Memory B cell (primary cell): ENCODE data around the gene RNASE1.

Experiments
- ATAC-seq: fragments of 150-1000 bp; cut with Tn5 transposase; 2 replicates; pipeline ENCODE4 v1.10.0; 2021; ENCODE audit warnings: low read depth, mild to moderate bottlenecking, moderate library complexity
- DNase-seq, 2 donors: peaks; one replicate each; pipeline ENCODE4 v3.0.0; 2022; ENCODE audit warnings: low spot score in 2 of 2
- H3K27ac Mint-ChIP-seq: one replicate; pipeline ENCODE4 v1.8.0; 2022; ENCODE audit warnings: mild to moderate bottlenecking, moderate library complexity, mixed read lengths
- H3K27me3 Mint-ChIP-seq: one replicate; pipeline ENCODE4 v1.8.0; 2022; ENCODE audit warnings: mixed read lengths
- H3K36me3 Mint-ChIP-seq: one replicate; pipeline ENCODE4 v1.8.0; 2022; ENCODE audit warnings: mild to moderate bottlenecking, mixed read lengths
- H3K4me1 Mint-ChIP-seq: one replicate; pipeline ENCODE4 v1.8.0; 2022; ENCODE audit warnings: mixed read lengths
- H3K4me3 Mint-ChIP-seq: one replicate; pipeline ENCODE4 v1.8.0; 2022; ENCODE audit warnings: mild to moderate bottlenecking, moderate library complexity, mixed read lengths
- H3K9me3 Mint-ChIP-seq: one replicate; pipeline ENCODE4 v1.8.0; 2022; ENCODE audit warnings: mixed read lengths

Gene RNASE1

GRCh38 chr14:20798932-20799331, 3.7 kb downstream of the RNASE1 start:
- no peak for ATAC-seq

GRCh38 chr14:20798318-20798717, 4.3 kb downstream of the RNASE1 start:
- Mint-ChIP-seq H3K36me3 (peaks cover 3% of the 10 kb centered on the region), H3K27ac (peak overlapping the region; percentile 72), H3K27me3 (no peaks in the 10 kb centered on the region), H3K9me3 (no peaks in the 10 kb centered on the region), H3K4me3 (no peak overlapping the region), H3K4me1 (peaks cover 18% of the 10 kb centered on the region)
- no peak for ATAC-seq
- no peak for DNase-seq

More at GRCh38 chr14:20798932-20799331, 3.7 kb downstream of the RNASE1 start:
- H3K27me3 Mint-ChIP-seq, result no peaks in the 10 kb centered on the region
- H3K27ac Mint-ChIP-seq, result no peak overlapping the region
- H3K4me1 Mint-ChIP-seq, result peaks cover 18% of the 10 kb centered on the region
- no peak overlapping the region for H3K4me3 Mint-ChIP-seq
- peaks cover 3% of the 10 kb centered on the region for H3K36me3 Mint-ChIP-seq
- H3K9me3 Mint-ChIP-seq, result no peaks in the 10 kb centered on the region
- DNase-seq, result no peak

DNA sequence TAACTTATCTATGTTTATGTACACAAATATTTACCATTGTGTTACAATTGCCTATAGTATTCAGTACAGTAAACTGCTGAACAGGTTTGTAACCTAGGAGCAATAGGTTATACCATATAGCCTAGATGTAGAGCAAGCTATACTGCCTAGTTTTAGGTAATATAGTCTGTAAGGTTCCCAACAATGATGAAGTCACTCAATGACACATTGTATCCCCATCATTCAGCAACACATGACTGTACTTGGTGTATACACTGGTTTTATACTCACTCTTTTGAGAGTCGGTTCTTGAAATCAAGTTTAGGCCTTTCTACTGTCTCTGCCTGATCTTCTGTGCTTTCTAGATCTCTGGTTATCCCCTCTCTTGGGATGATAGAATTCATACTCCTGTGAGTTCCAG, 5.5 kb downstream of the RNASE1 start:
- H3K27me3 Mint-ChIP-seq, result no peaks in the 10 kb centered on the region
- no peaks in the 10 kb centered on the region for H3K9me3 Mint-ChIP-seq
- peaks cover 3% of the 10 kb centered on the region for H3K36me3 Mint-ChIP-seq
- no peak overlapping the region for H3K4me3 Mint-ChIP-seq
- H3K27ac Mint-ChIP-seq, result no peak overlapping the region
- ATAC-seq (no peak), DNase-seq (no peak)
- peaks cover 18% of the 10 kb centered on the region for H3K4me1 Mint-ChIP-seq

DNA sequence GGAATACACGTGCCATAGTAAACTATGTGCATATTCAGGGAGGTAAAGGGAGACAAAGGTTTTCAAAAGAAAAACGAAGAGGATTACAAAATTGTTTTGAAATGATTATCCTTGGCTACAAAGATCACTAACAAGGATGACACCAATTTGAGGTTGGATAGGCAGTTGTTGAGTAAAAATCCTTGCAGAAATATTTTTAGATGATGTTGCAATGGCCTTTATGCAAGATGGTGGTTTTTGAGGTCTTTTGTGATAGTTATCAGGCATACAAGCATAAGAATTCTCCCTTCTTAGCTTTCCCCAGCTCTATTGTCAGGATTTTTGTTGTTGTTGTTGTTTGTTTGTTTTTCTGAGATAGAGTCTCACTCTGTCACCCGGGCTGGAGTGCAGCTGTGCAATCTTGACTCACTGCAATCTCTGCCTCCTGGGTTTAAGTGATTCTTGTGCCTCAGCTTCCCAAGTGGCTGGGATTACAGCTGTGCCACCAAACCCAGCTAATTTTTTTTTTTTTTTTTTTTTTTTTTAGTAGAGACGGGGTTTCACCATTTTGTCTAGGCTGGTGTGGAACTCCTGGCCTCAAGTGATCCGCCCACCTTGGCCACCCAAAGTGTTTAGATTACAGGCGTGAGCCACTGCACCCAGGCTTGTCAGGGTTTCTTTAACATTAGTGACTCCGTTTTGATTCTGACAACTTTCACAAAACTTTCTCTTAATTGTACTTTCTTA, 7.8 kb downstream of the RNASE1 start:
- Mint-ChIP-seq H3K4me3 (no peak overlapping the region), H3K27ac (no peak overlapping the region), H3K36me3 (peaks cover 9% of the 10 kb centered on the region), H3K27me3 (no peaks in the 10 kb centered on the region), H3K9me3 (no peaks in the 10 kb centered on the region), H3K4me1 (peaks cover 21% of the 10 kb centered on the region)
- ATAC-seq (no peak), DNase-seq (no peak)

- H3K27me3 Mint-ChIP-seq, result no peaks in the 10 kb centered on the region
- H3K36me3 Mint-ChIP-seq, result peaks cover 10% of the 10 kb centered on the region
- DNase-seq (no peak), ATAC-seq (no peak)
- no peak overlapping the region for H3K27ac Mint-ChIP-seq
- H3K9me3 Mint-ChIP-seq, result no peaks in the 10 kb centered on the region
- no peak overlapping the region for H3K4me3 Mint-ChIP-seq
- peaks cover 14% of the 10 kb centered on the region for H3K4me1 Mint-ChIP-seq
These were observed 10.1 kb downstream of the RNASE1 start for GRCh38 chr14:20792556-20792955.

DNA sequence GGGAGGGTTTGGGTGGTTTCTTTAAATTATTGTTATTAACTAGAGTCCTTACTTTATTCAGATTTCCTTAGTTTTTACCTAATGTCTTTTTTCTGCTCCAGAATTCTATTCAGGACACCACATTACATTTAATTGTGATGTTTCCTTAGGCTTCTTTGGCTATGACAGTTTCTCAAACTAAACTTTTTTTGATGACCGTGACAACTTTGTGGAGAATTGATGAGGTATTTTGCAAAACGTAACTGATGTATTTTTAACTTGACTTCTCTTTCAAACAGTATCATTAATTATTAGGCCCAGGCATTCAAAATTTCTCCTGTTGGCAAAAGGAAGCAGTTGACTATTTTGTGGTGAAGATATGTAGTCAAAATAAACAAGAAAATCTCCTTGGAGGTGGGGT, 11.0 kb downstream of the RNASE1 start:
- no peaks in the 10 kb centered on the region for H3K27me3 Mint-ChIP-seq
- H3K36me3 Mint-ChIP-seq, result peaks cover 12% of the 10 kb centered on the region
- ATAC-seq, result no peak
- H3K4me1 Mint-ChIP-seq, result peaks cover 16% of the 10 kb centered on the region
- no peak overlapping the region for H3K27ac Mint-ChIP-seq
- H3K9me3 Mint-ChIP-seq, result no peaks in the 10 kb centered on the region
- no peak for DNase-seq
- no peak overlapping the region for H3K4me3 Mint-ChIP-seq

DNA sequence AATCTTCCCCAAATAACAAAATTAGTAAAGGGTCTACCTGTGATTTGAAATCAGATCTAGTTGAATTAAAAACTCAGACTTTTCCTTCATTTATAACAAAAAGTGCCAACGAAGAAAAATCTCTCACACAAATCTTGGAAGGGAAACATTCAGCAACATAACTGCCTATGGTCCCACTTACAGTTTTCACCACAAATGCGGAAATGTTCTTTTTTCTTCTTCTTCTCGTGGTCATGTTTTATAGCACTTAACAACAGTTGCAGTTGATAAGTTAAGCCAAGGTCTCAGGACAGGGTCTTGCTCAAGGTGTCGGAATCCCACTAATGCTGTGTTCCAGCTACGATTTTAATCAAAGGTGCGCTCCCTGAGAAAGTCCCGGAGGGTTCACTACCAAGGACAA, 11.5 kb downstream of the RNASE1 start:
- DNase-seq (no peak), ATAC-seq (no peak)
- Mint-ChIP-seq H3K36me3 (peaks cover 14% of the 10 kb centered on the region), H3K4me1 (peaks cover 18% of the 10 kb centered on the region), H3K27ac (no peak overlapping the region), H3K4me3 (no peak overlapping the region), H3K9me3 (no peaks in the 10 kb centered on the region), H3K27me3 (no peaks in the 10 kb centered on the region)

GRCh38 chr14:20790464-20791116, 12.1 kb downstream of the RNASE1 start:
- H3K9me3 Mint-ChIP-seq, result no peaks in the 10 kb centered on the region
- no peak overlapping the region for H3K4me3 Mint-ChIP-seq
- peaks cover 19% of the 10 kb centered on the region for H3K4me1 Mint-ChIP-seq
- ATAC-seq (no peak), DNase-seq (no peak)
- H3K27me3 Mint-ChIP-seq, result no peaks in the 10 kb centered on the region
- no peak overlapping the region for H3K27ac Mint-ChIP-seq
- H3K36me3 Mint-ChIP-seq, result peaks cover 17% of the 10 kb centered on the region

DNA sequence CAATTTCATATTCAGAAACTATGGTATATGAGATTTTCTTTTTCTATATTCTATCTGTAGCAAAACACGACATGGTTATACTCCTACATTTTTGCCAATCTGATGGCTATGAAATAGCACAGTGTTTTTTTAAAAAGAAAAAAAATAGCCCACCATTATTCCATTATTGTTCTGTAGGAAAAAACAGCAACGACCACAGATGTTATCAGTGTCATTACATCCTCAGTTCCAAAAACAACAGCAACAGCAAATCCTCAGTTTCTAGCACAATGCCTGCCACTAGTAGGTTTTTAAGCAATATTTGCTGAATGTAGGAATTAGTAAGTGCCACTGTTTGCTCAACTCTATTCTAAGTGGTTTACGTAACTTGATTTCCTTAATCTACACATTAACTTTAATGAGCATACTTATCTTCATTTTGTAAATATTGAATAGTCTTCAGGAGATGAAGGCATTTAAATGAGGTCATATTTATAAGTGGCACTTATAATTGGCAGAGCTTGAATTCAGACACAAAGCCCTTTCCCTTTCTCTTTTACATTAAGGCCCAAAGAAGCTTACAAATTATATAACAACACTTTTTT, 13.3 kb downstream of the RNASE1 start:
- H3K9me3 Mint-ChIP-seq, result no peaks in the 10 kb centered on the region
- peaks cover 20% of the 10 kb centered on the region for H3K36me3 Mint-ChIP-seq
- H3K27me3 Mint-ChIP-seq, result no peaks in the 10 kb centered on the region
- no peak overlapping the region for H3K4me3 Mint-ChIP-seq
- no peak for DNase-seq
- ATAC-seq, result no peak
- peaks cover 24% of the 10 kb centered on the region for H3K4me1 Mint-ChIP-seq
- no peak overlapping the region for H3K27ac Mint-ChIP-seq

DNA sequence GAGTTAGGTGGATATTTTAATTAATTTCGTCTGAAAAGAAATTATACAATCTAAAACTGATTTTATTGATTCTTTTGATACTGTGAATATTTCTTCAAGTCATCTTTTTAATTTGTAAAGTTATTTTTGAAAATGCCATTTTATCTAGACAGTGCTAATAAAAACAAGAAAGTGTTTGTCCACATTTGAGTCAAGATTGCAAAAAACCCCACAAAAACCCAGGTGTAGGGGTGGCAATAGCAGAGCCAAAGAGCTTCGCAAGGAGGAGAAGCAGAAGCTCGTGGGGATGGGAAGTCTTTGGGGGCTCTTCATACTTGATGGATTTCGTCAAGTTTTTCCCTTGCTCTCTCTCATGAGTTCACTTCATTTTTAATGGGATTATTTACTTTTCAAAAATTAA, 15.6 kb downstream of the RNASE1 start:
- Mint-ChIP-seq H3K9me3 (no peaks in the 10 kb centered on the region), H3K4me1 (peaks cover 37% of the 10 kb centered on the region), H3K27ac (peak overlapping the region; percentile 77), H3K36me3 (peaks cover 25% of the 10 kb centered on the region), H3K27me3 (no peaks in the 10 kb centered on the region), H3K4me3 (no peak overlapping the region)
- no peak for ATAC-seq
- DNase-seq, result no peak

DNA sequence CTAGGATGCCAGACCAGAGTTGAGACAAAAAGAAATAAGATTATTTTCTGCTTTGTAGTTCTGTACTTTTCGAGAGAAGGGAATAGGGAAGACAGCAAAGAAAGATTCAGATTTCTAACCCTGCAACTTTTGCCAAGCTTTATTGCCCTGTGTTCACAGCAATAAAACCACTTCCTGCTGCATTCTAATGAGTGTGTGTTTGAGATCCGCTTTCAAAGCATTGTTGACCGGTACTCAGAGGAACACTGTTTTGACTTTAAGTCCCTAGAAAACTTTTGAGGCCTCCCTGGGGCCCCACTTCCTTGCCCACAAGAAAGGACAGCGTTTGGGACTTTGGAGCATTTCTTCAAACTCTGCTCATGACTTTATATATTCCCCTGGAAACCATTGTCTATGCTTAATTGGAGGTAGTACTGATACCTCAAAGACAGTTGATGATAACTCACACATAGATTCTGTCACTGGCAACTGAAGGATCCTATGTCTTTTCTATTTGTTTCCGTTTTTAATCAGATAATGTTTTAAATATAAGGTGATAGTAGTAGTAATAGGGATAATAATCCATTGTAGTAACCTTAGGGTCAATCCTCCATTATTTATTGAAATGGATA, 20.3 kb downstream of the RNASE1 start:
- DNase-seq, result peak; percentile 7 to 16
- Mint-ChIP-seq H3K4me3 (peak overlapping the region; percentile 97), H3K36me3 (peaks cover 17% of the 10 kb centered on the region), H3K27ac (peak overlapping the region; percentile 93), H3K27me3 (no peaks in the 10 kb centered on the region), H3K9me3 (no peaks in the 10 kb centered on the region), H3K4me1 (peaks cover 37% of the 10 kb centered on the region)
- ATAC-seq, result peak; percentile 51

DNA sequence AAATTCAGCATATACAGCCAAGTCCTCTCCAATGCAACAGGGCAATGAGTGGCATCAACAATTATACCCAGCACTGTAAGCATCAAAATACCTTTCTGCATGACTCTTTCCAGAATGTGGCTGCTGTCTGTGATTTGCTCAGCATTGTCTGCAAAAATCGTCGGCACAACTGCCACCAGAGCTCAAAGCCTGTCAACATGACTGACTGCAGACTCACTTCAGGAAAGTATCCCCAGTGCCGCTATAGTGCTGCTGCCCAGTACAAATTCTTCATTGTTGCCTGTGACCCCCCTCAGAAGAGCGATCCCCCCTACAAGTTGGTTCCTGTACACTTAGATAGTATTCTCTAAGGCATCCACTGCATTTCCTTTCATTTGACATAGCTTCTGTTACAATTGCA, 20.8 kb downstream of the RNASE1 start:
- H3K27ac Mint-ChIP-seq, result peak overlapping the region; percentile 93
- H3K9me3 Mint-ChIP-seq, result no peaks in the 10 kb centered on the region
- ATAC-seq, result no peak
- H3K4me3 Mint-ChIP-seq, result peak overlapping the region; percentile 97
- H3K27me3 Mint-ChIP-seq, result no peaks in the 10 kb centered on the region
- H3K4me1 Mint-ChIP-seq, result peaks cover 37% of the 10 kb centered on the region
- DNase-seq, result no peak
- peaks cover 17% of the 10 kb centered on the region for H3K36me3 Mint-ChIP-seq

- no peak overlapping the region for H3K4me3 Mint-ChIP-seq
- H3K9me3 Mint-ChIP-seq, result no peaks in the 10 kb centered on the region
- H3K27ac Mint-ChIP-seq, result no peak overlapping the region
- H3K27me3 Mint-ChIP-seq, result no peaks in the 10 kb centered on the region
- H3K4me1 Mint-ChIP-seq, result peaks cover 8% of the 10 kb centered on the region
- DNase-seq, result no peak
- no peaks in the 10 kb centered on the region for H3K36me3 Mint-ChIP-seq
- ATAC-seq, result no peak
These were observed 26.7 kb downstream of the RNASE1 start for GRCh38 chr14:20775901-20776300.

DNA sequence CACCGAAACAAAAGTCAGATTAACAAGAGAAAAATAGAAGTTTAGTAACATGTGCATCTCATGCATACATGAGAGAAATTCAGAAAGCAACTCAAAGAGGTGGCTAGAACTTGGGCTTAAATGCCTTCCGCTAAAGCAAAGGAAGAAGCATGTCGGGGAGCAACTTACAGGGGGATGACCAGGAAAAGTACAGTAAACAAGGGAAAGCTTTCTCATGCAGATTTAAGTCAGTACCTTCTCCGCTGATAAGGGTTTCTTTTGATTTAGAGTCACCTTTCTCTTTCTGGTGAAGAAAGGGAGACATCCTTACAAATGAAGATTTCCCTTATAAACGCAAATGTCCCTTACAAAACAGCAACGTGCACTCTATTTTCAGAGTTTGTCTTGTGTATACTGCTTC, 27.6 kb downstream of the RNASE1 start:
- Mint-ChIP-seq H3K27me3 (no peaks in the 10 kb centered on the region), H3K9me3 (no peaks in the 10 kb centered on the region), H3K27ac (no peak overlapping the region), H3K4me1 (peaks cover 5% of the 10 kb centered on the region), H3K4me3 (no peak overlapping the region), H3K36me3 (no peaks in the 10 kb centered on the region)
- no peak for DNase-seq
- ATAC-seq, result no peak
